K562 (cell line): Measurements from ENCODE around the gene CUX1.

Experiments
- KLF6 ChIP-seq: fragments of 250-450 bp; sonication (Bioruptor Pico); IDR thresholded peaks from 2 replicates; pipeline ENCODE4 v1.4.0; 2020; ENCODE audit warnings: mild to moderate bottlenecking, moderate library complexity, borderline replicate concordance
- NR3C1 ChIP-seq: sonication (generic); formaldehyde crosslinking; IDR thresholded peaks from 2 replicates; pipeline ENCODE4 v1.8.1; 2022; ENCODE audit warnings: missing genetic modification reagents
- TF ChIP-seq, protein P1 (sequence below): sonication (generic); formaldehyde crosslinking; IDR thresholded peaks from 2 replicates; pipeline ENCODE4 v1.8.1; 2022; ENCODE audit warnings: missing genetic modification reagents
- TF ChIP-seq, protein P2 (sequence below): sonication (generic); formaldehyde crosslinking; IDR thresholded peaks from 2 replicates; pipeline ENCODE4 v1.8.0; 2022; ENCODE audit warnings: missing genetic modification reagents, mild to moderate bottlenecking, borderline replicate concordance
- TF ChIP-seq, protein P3 (sequence below), 3 experiments: IDR thresholded peaks in 2 of 3; conservative IDR thresholded peaks in 1 of 3; 2 replicates each; pipeline ENCODE4 v1.5.1; 2011 to 2012; ENCODE audit warnings: low read length in 3 of 3, mild to moderate bottlenecking in 3 of 3, control low read depth in 2 of 3, improper control_type of control experiment in 1 of 3, inconsistent platforms in 1 of 3, low read depth in 1 of 3, mixed read lengths in 1 of 3, moderate library complexity in 1 of 3; ENCODE audit not compliant: insufficient read depth in 2 of 3
- TF ChIP-seq, protein P4 (sequence below): fragments of 250-450 bp; sonication (Bioruptor Pico); IDR thresholded peaks from 2 replicates; pipeline ENCODE4 v1.5.0; 2020; ENCODE audit warnings: mild to moderate bottlenecking

DNA sequence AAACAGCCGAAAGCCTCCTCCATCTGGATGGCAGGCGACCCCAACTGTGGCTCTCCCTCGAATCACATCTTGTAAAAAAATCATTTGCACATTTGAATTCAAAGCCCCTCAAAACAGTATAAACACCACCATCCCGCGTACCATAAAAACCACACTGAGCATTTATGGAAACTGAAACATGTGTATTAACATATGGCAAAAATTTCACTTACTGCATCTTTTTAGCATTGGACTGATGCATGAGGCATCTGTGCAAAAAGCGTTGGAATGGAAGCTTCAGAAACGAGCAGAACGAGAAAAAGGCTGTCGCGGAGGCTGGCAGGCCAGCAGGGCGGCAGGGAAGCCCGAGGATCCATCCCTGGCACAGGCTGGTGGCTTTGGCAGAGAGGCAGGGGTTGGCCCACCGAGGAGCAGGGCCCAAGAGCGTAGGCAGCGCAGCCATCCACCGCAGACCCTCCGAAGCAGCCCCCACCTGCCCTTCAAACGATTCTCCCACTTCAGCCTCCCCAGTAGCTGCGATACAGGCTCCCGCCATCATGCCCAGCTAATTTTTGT is 39.3 kb upstream of the CUX1 start:
- TF ChIP-seq NR3C1, result no peak
- TF ChIP-seq, protein P1, sequence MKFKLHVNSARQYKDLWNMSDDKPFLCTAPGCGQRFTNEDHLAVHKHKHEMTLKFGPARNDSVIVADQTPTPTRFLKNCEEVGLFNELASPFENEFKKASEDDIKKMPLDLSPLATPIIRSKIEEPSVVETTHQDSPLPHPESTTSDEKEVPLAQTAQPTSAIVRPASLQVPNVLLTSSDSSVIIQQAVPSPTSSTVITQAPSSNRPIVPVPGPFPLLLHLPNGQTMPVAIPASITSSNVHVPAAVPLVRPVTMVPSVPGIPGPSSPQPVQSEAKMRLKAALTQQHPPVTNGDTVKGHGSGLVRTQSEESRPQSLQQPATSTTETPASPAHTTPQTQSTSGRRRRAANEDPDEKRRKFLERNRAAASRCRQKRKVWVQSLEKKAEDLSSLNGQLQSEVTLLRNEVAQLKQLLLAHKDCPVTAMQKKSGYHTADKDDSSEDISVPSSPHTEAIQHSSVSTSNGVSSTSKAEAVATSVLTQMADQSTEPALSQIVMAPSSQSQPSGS (CRISPR knock-in tag), result no peak
- TF ChIP-seq, protein P2, sequence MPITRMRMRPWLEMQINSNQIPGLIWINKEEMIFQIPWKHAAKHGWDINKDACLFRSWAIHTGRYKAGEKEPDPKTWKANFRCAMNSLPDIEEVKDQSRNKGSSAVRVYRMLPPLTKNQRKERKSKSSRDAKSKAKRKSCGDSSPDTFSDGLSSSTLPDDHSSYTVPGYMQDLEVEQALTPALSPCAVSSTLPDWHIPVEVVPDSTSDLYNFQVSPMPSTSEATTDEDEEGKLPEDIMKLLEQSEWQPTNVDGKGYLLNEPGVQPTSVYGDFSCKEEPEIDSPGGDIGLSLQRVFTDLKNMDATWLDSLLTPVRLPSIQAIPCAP (CRISPR knock-in tag), result no peak
- TF ChIP-seq KLF6, result no peak
- TF ChIP-seq, protein P3, sequence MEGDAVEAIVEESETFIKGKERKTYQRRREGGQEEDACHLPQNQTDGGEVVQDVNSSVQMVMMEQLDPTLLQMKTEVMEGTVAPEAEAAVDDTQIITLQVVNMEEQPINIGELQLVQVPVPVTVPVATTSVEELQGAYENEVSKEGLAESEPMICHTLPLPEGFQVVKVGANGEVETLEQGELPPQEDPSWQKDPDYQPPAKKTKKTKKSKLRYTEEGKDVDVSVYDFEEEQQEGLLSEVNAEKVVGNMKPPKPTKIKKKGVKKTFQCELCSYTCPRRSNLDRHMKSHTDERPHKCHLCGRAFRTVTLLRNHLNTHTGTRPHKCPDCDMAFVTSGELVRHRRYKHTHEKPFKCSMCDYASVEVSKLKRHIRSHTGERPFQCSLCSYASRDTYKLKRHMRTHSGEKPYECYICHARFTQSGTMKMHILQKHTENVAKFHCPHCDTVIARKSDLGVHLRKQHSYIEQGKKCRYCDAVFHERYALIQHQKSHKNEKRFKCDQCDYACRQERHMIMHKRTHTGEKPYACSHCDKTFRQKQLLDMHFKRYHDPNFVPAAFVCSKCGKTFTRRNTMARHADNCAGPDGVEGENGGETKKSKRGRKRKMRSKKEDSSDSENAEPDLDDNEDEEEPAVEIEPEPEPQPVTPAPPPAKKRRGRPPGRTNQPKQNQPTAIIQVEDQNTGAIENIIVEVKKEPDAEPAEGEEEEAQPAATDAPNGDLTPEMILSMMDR (IDR thresholded peaks at IDR 0.05 in 2 of 3, conservative IDR thresholded peaks at IDR 0.05 in 1 of 3; ENCODE audit: insufficient read depth in 2 of 3, low read depth in 1 of 3, low read length in 3 of 3), result no peak
- TF ChIP-seq, protein P4, sequence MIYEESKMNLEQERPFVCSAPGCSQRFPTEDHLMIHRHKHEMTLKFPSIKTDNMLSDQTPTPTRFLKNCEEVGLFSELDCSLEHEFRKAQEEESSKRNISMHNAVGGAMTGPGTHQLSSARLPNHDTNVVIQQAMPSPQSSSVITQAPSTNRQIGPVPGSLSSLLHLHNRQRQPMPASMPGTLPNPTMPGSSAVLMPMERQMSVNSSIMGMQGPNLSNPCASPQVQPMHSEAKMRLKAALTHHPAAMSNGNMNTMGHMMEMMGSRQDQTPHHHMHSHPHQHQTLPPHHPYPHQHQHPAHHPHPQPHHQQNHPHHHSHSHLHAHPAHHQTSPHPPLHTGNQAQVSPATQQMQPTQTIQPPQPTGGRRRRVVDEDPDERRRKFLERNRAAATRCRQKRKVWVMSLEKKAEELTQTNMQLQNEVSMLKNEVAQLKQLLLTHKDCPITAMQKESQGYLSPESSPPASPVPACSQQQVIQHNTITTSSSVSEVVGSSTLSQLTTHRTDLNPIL (CRISPR knock-in tag), result no peak
